ENCODE results near the gene KISS1.

The KISS1 gene

GRCh38 chr1:204169858-204170257, 26.4 kb downstream of the KISS1 start:
- DNase-seq (ENCODE audit: low spot score in 2 of 2) (no peak), ATAC-seq (ENCODE audit: low read depth) (no peak)
- Mint-ChIP-seq H3K27me3 (peaks cover 12% of the 10 kb centered on the region), H3K9me3 (peaks cover 11% of the 10 kb centered on the region), H3K27ac (no peak overlapping the region), H3K4me1 (no peaks in the 10 kb centered on the region), H3K4me3 (no peak overlapping the region), H3K36me3 (peaks cover 2% of the 10 kb centered on the region)

DNA sequence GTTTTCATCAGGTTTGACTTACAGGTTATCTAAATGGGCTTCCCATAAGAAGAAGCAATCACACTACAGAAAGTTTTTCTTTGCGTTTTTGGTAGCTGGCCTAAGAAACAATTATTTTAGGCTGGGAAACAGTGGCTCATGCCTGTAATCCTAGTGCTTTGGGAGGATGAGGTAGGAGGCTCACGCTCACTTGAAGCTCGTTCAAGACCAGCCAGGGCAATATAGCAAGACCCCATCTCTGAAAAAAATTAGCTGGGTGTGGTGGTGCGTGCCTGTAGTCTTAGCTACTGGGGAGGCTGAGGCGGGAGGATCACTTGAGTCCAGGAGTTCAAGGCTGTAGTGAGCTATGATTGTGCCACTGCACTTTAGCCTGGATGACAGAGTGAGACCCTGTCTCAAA, 28.6 kb downstream of the KISS1 start:
- no peak overlapping the region for H3K4me3 Mint-ChIP-seq
- no peak overlapping the region for H3K27ac Mint-ChIP-seq
- H3K9me3 Mint-ChIP-seq: peaks cover 10% of the 10 kb centered on the region
- no peak for ATAC-seq (ENCODE audit: low read depth)
- no peaks in the 10 kb centered on the region for H3K36me3 Mint-ChIP-seq
- no peaks in the 10 kb centered on the region for H3K4me1 Mint-ChIP-seq
- no peak for DNase-seq (ENCODE audit: low spot score in 2 of 2)
- peaks cover 5% of the 10 kb centered on the region for H3K27me3 Mint-ChIP-seq

- ATAC-seq (ENCODE audit: low read depth) (no peak), DNase-seq (ENCODE audit: low spot score in 2 of 2) (no peak)
- Mint-ChIP-seq H3K4me3 (no peak within 1 kb of the TSS), H3K4me1 (no peaks in the 10 kb centered on the region), H3K36me3 (no peaks in the 10 kb centered on the region), H3K9me3 (peaks cover 6% of the 10 kb centered on the region), H3K27me3 (peaks cover 8% of the 10 kb centered on the region), H3K27ac (no peak within 1 kb of the TSS)
Observed at GRCh38 chr1:204166219-204166618, 30.1 kb downstream of the KISS1 start, which contains the start of gene REN. REN (minus strand) TSS chr1:204166337; CDS start chr1:204166293, 44 bp downstream.

GRCh38 chr1:204162494-204163074, 33.7 kb downstream of the KISS1 start:
- no peak overlapping the region for H3K4me3 Mint-ChIP-seq
- H3K27me3 Mint-ChIP-seq: peaks cover 22% of the 10 kb centered on the region
- H3K36me3 Mint-ChIP-seq: no peaks in the 10 kb centered on the region
- peaks cover 4% of the 10 kb centered on the region for H3K9me3 Mint-ChIP-seq
- ATAC-seq (ENCODE audit: low read depth) (peak; percentile 90), DNase-seq (ENCODE audit: low spot score in 2 of 2) (peak; percentile 76 to 81)
- H3K4me1 Mint-ChIP-seq: no peaks in the 10 kb centered on the region
- no peak overlapping the region for H3K27ac Mint-ChIP-seq

- Mint-ChIP-seq H3K9me3 (no peaks in the 10 kb centered on the region), H3K27ac (no peak overlapping the region), H3K4me3 (no peak overlapping the region), H3K27me3 (peaks cover 20% of the 10 kb centered on the region), H3K4me1 (peaks cover 2% of the 10 kb centered on the region), H3K36me3 (no peaks in the 10 kb centered on the region)
- DNase-seq (ENCODE audit: low spot score in 2 of 2): no peak
- no peak for ATAC-seq (ENCODE audit: low read depth)
Observed at GRCh38 chr1:204161609-204162493, 34.4 kb downstream of the KISS1 start.

DNA sequence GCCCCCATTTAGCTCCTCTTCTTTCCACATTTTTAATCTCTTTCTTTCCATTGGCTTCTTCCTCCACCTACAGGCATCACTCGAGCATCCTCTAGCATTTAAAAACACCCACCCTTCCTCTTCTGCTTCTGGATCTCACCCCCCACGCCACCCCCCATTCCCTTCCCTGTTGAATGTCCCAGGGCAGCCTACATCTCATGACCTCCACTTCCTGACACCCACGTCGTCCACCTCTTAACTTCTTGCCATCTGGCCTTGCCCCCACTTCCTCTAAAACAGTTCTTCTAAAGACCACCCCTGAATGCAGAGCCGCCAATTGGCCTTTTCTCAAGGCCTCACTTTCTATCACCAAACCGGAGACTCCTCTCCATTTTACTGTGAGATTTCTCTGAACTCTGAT, 38.3 kb downstream of the KISS1 start:
- Mint-ChIP-seq H3K4me1 (peaks cover 2% of the 10 kb centered on the region), H3K36me3 (no peaks in the 10 kb centered on the region), H3K9me3 (no peaks in the 10 kb centered on the region), H3K4me3 (no peak overlapping the region), H3K27ac (no peak overlapping the region), H3K27me3 (peaks cover 29% of the 10 kb centered on the region)
- ATAC-seq (ENCODE audit: low read depth) (no peak), DNase-seq (ENCODE audit: low spot score in 2 of 2) (no peak)

GRCh38 chr1:204155881-204156280, 40.4 kb downstream of the KISS1 start:
- H3K27ac Mint-ChIP-seq: no peak overlapping the region
- H3K27me3 Mint-ChIP-seq: peaks cover 30% of the 10 kb centered on the region
- DNase-seq (ENCODE audit: low spot score in 2 of 2) (no peak), ATAC-seq (ENCODE audit: low read depth) (no peak)
- H3K36me3 Mint-ChIP-seq: no peaks in the 10 kb centered on the region
- H3K4me1 Mint-ChIP-seq: peaks cover 2% of the 10 kb centered on the region
- no peak overlapping the region for H3K4me3 Mint-ChIP-seq
- H3K9me3 Mint-ChIP-seq: no peaks in the 10 kb centered on the region

DNA sequence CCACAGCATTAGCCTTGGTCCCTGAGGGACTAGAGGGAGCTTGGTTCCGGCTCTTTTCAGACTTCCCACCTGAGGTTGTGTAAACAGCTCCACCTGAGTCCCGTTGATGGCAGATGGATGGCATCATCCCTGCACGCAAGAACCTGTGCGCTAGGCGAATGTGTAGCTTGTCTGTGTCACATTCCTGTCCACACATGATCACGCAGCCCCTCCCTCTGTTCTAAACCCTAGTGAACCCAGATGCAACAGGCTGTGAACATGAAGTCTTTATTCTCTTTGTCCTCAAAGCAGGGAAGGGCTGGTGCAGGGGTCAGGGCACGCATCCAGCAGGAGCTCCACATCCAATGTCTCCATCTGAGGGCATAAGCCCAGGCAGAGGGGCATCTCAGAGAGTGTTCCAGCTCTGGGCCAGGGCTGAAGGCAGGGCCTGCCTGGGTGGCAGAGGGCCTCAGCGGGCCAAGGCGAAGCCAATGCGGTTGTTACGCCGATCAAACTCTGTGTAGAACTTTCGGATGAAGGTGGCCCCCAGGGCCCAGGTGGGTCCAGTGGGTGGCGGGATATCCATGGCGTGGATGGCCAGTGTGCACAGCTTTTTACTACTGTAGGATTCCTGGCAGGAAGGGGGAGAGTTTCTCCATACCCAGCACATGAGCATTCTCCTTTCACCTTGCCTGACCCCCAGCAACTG, 41.6 kb downstream of the KISS1 start:
- ATAC-seq (ENCODE audit: low read depth) (no peak), DNase-seq (ENCODE audit: low spot score in 2 of 2) (no peak)
- H3K27me3 Mint-ChIP-seq: peaks cover 26% of the 10 kb centered on the region
- H3K9me3 Mint-ChIP-seq: no peaks in the 10 kb centered on the region
- no peak overlapping the region for H3K4me3 Mint-ChIP-seq
- H3K4me1 Mint-ChIP-seq: peaks cover 2% of the 10 kb centered on the region
- H3K27ac Mint-ChIP-seq: no peak overlapping the region
- no peaks in the 10 kb centered on the region for H3K36me3 Mint-ChIP-seq

DNA sequence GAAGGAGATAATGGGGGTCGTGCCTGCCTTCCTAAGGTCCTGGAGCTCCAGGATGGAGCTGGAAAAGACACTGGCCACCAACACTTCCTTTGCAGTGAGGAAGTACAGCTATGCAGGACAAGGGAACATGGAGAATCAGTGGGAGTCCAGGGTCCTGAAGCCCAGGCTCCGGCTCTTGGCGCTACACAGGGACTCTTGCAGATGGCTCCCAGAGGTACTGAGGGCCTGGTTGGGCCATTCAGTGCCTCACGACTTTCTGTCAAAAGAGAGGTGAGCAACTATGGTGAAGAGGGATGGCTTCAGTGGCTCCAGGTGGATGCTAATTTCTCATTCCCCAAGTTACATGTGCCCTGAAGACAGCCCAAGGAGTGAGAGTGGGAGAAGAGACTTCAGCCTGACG, 42.6 kb downstream of the KISS1 start:
- Mint-ChIP-seq H3K4me1 (peaks cover 2% of the 10 kb centered on the region), H3K27ac (no peak overlapping the region), H3K9me3 (no peaks in the 10 kb centered on the region), H3K27me3 (peaks cover 24% of the 10 kb centered on the region), H3K4me3 (no peak overlapping the region), H3K36me3 (no peaks in the 10 kb centered on the region)
- DNase-seq (ENCODE audit: low spot score in 2 of 2): no peak
- no peak for ATAC-seq (ENCODE audit: low read depth)

DNA sequence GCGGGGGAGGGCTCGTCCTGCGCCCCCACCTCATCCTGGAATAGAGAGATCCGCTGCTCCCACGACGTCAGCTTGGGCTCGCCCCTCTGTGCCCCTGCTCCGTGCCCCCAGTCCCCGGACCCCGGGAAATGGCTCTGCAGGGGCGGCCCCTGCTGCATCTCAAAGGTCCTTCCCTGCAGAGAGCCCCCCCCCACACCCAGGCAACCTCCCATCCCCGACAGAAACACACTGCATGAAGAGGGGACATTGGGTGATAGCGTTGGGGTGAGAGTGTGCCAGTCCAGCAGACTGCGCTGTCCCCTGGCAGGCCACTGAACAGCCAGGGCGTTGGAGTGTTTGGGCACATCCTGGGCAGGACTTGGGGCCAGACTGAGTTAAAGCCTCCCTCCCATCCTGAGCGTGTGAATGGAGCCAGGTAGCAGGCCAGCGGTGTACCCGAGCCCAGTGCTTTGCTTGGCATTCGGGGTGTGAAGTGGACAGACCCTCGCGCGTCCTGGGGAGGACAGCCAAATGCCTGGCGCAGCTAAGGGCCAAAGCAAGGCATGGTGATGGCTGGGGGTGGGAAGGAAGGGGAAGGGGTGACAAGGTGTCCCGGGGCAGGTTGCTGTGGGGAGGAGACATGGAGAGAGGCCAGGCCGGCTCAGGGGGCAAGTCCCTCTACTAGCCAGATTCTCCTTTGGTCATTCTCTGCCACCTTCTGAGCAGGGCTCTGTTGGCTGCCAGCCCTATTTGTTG, 43.8 kb downstream of the KISS1 start:
- Mint-ChIP-seq H3K9me3 (no peaks in the 10 kb centered on the region), H3K4me1 (peaks cover 4% of the 10 kb centered on the region), H3K27ac (no peak overlapping the region), H3K27me3 (peaks cover 20% of the 10 kb centered on the region), H3K36me3 (no peaks in the 10 kb centered on the region), H3K4me3 (peak overlapping the region; percentile 76)
- ATAC-seq (ENCODE audit: low read depth) (peak; percentile 1), DNase-seq (ENCODE audit: low spot score in 2 of 2) (no peak)

- H3K4me1 Mint-ChIP-seq: peaks cover 2% of the 10 kb centered on the region
- H3K9me3 Mint-ChIP-seq: no peaks in the 10 kb centered on the region
- no peak within 1 kb of the TSS for H3K27ac Mint-ChIP-seq
- DNase-seq (ENCODE audit: low spot score in 2 of 2) (peak; percentile 40 to 54), ATAC-seq (ENCODE audit: low read depth) (peak; percentile 77)
- H3K27me3 Mint-ChIP-seq: peaks cover 20% of the 10 kb centered on the region
- peak within 1 kb of the TSS; percentile 76 for H3K4me3 Mint-ChIP-seq
- no peaks in the 10 kb centered on the region for H3K36me3 Mint-ChIP-seq
Observed at GRCh38 chr1:204151552-204152309, 44.6 kb downstream of the KISS1 start, which contains the start of gene ETNK2. ETNK2 (minus strand) TSS chr1:204152044; CDS start chr1:204151852, 192 bp downstream.

- DNase-seq (ENCODE audit: low spot score in 2 of 2) (no peak), ATAC-seq (ENCODE audit: low read depth) (peak; percentile 40)
- H3K4me3 Mint-ChIP-seq: peak overlapping the region; percentile 76
- H3K4me1 Mint-ChIP-seq: peaks cover 2% of the 10 kb centered on the region
- peaks cover 20% of the 10 kb centered on the region for H3K27me3 Mint-ChIP-seq
- no peaks in the 10 kb centered on the region for H3K36me3 Mint-ChIP-seq
- no peak overlapping the region for H3K27ac Mint-ChIP-seq
- H3K9me3 Mint-ChIP-seq: no peaks in the 10 kb centered on the region
Observed at GRCh38 chr1:204150702-204151551, 45.4 kb downstream of the KISS1 start.

Measured in memory B cell (primary cell).